ENCODE data around the gene UBE2E2. TPM values are rescaled to one million over a fixed set of nuclear protein-coding genes. Genes with fewer than 3 reads are reported as not detected.
"Not testable (repeated sequence)": the region's sequence is repeated elsewhere in the genome, so short reads cannot be mapped to it uniquely, and the experiment has no call there.

Gene UBE2E2
- polyA plus RNA-seq, 3 donors, result 43.0 to 56.8 (median 53.0) TPM

GRCh38 chr3:23608650-23609049, 405.5 kb downstream of the UBE2E2 start:
- DNase-seq (ENCODE audit: extremely low read depth in 1 of 11, low read depth in 9 of 11, low spot score in 4 of 11), result no peak

GRCh38 chr3:23611737-23612295, 408.7 kb downstream of the UBE2E2 start:
- DNase-seq (ENCODE audit: extremely low read depth in 1 of 11, low read depth in 9 of 11, low spot score in 4 of 11), result no peak

GRCh38 chr3:23612296-23612891, 409.3 kb downstream of the UBE2E2 start:
- DNase-seq (ENCODE audit: extremely low read depth in 1 of 11, low read depth in 9 of 11, low spot score in 4 of 11), result no peak

GRCh38 chr3:23615068-23615467, 411.9 kb downstream of the UBE2E2 start:
- no peak for DNase-seq (ENCODE audit: extremely low read depth in 1 of 11, low read depth in 9 of 11, low spot score in 4 of 11)

GRCh38 chr3:23618475-23618874, 415.3 kb downstream of the UBE2E2 start:
- not testable (repeated sequence) for DNase-seq (ENCODE audit: extremely low read depth in 1 of 11, low read depth in 9 of 11, low spot score in 4 of 11)

DNA sequence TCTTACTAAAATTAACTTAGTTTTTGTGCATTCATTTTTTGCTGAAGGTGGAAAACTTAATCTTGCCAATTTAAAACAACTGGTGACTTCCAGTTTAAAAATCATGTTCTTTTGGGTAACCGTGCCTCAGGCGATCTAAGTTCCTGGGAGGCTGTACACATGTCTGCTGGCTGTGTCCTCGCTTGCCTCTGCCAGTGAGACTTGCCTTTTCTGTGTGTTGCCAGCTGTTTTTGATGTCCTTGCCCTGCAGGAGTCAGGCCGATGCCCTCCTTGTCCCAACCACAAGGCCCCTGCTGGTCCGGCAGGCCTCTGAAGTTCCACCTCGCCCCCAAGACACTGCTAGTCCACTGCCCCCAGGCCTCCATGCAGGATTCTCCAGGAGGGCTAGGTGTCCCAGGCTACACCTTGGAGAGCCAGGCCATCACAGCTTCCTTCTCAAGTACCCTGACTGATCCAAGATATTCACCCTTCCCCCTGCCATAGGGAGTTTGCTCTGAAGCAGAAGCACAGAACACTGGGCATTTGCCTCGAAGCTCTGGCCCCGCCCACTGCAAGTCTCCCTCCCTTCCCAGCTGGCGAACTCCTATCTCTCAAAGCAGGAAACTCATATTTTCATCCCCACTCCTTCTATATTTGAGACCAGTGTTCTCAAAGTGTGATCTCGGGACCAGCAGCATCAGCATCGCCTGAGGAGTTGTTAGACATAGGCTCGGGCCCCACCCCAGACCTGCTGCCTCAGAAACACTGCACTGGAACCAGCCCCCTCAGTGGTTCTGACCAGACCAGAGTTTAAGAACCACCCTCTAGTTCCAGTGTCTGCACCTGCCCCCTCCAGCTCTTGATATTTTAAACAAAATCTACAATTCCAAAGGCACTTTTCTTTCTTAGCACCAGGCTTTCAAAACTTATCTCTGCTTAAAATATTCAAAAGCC, 416.8 kb downstream of the UBE2E2 start:
- DNase-seq (ENCODE audit: extremely low read depth in 1 of 11, low read depth in 9 of 11, low spot score in 4 of 11), result no peak

- no peak for DNase-seq (ENCODE audit: extremely low read depth in 1 of 11, low read depth in 9 of 11, low spot score in 4 of 11)
These were observed 417.5 kb downstream of the UBE2E2 start for GRCh38 chr3:23620638-23621015.

DNA sequence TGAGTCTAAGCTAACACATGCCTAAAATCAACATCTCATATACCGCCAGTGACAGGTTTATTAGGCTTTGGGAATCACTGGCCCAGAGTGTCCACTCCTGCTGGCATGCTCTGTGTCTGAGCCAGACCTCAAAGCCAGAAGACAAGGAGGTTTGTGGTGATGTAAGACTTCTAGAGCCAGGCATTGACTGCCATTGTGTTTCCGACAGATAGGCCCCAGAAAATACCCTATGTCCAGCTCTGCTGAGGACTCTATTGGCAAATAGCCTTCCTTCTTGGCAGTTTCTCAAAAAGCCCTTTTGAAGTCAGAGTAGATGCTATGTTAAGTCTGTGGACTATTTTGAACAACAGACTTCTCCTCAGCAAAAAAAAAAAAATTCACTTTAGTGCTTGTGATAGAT, 420.7 kb downstream of the UBE2E2 start:
- no peak for DNase-seq (ENCODE audit: extremely low read depth in 1 of 11, low read depth in 9 of 11, low spot score in 4 of 11)

- DNase-seq (ENCODE audit: extremely low read depth in 1 of 11, low read depth in 9 of 11, low spot score in 4 of 11), result no peak
These were observed 421.2 kb downstream of the UBE2E2 start for GRCh38 chr3:23624305-23624704.

GRCh38 chr3:23626442-23626841, 423.3 kb downstream of the UBE2E2 start:
- no peak for DNase-seq (ENCODE audit: extremely low read depth in 1 of 11, low read depth in 9 of 11, low spot score in 4 of 11)

DNA sequence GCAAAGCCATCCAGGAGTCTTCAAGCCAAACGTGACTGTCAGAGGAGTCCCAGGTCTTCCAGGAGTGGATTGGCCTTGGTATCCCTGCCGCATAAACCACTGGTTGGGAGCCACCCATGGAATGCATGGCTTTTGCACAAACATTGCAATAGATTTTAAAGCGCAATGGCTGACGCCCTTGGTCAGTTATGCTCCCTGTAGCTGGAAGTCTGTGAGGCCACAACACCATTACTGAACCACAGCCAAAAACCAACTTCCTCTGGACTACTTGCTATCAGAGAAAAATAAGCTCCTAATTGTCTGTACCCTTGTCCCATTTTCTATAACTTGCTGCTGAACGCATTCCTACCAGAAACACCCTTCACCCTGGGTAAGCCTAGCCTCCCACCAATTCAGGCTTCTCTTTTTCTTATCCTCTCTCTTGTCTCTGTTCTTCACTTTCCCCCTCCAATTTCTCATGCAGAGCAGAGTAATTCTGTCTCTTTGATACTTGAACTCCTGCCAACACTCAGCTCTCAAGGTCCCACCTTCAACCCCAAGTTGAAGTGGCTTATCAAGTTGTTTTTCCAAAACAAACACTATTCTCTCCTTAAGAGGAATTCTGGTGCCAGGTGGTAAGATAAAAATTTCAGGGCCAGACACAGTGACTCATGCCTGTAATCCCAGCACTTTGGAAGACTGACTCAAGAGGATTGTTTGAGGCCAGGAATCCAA, 426.2 kb downstream of the UBE2E2 start:
- no peak for DNase-seq (ENCODE audit: extremely low read depth in 1 of 11, low read depth in 9 of 11, low spot score in 4 of 11)

GRCh38 chr3:23633261-23633960, 430.3 kb downstream of the UBE2E2 start:
- DNase-seq (ENCODE audit: extremely low read depth in 1 of 11, low read depth in 9 of 11, low spot score in 4 of 11), result no peak

DNA sequence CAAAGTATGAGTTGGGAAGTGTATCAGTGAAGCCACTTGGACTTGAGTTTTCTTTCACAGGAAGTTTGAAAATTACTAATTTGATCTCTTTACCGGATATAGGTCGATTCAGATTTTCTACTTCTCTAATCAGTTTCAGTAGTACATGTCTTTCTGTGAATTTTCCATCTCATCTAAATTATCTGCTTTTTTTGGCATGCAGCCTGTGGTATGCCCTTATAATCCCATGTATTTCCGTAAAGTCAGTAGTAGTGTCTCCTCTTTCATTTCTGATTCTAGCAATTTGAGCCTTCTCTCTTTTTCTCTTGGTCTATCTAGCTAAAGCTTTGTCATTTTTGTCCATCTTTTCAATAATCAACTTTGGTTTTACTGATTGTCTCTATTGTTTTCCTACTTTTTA, 434.2 kb downstream of the UBE2E2 start:
- no peak for DNase-seq (ENCODE audit: extremely low read depth in 1 of 11, low read depth in 9 of 11, low spot score in 4 of 11)

- no peak for DNase-seq (ENCODE audit: extremely low read depth in 1 of 11, low read depth in 9 of 11, low spot score in 4 of 11)
These were observed 437.5 kb downstream of the UBE2E2 start for GRCh38 chr3:23640471-23641146.

Data from renal cortex interstitium (tissue), 11 donors.